KOPT-K1 (cell line): Measurements from ENCODE around the gene DMD.
"Not testable (repeated sequence)": the region's sequence is repeated elsewhere in the genome, so short reads cannot be mapped to it uniquely, and the experiment has no call there.

Experiments used
- H3K27ac ChIP-seq: fragments of 200-600 bp; sonication (generic); 2 replicates; pipeline ENCODE4 v1.5.1; 2016; ENCODE audit warnings: antibody characterized with exemption, mild to moderate bottlenecking, low read depth, low read length; ENCODE audit not compliant: poor library complexity, severe bottlenecking
- H3K36me3 ChIP-seq: fragments of 200-600 bp; sonication (generic); 2 replicates; pipeline ENCODE4 v1.5.1; 2017; ENCODE audit warnings: antibody characterized with exemption, mild to moderate bottlenecking, low read length, moderate library complexity; ENCODE audit not compliant: insufficient read depth
- H3K9me3 ChIP-seq: fragments of 200-600 bp; sonication (generic); 2 replicates; pipeline ENCODE4 v1.5.1; 2017; ENCODE audit warnings: antibody characterized with exemption, low read length, mild to moderate bottlenecking; ENCODE audit not compliant: insufficient read depth, poor library complexity, severe bottlenecking

Gene DMD

DNA sequence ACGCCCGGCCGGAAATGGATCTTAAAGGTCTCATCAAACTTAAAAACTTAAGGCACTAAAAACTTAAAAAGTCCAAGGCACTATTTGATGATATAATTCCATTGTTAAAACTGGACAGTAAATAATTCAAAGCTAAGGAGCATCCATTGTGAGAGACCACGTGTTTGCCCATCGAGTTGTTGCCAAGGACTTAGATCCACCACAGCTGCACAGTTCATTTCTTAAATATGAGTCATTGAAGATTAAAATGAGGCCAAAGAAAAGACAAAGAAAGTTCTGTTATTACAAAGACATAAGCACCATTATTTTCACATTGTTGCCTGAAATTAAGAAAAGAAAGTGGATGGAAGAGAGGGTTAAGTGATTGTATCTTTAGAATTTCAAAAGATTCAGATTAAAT, 1728.0 kb downstream of the DMD start:
- Histone ChIP-seq H3K27ac (no peak overlapping the region), H3K36me3 (no peaks in the 10 kb centered on the region), H3K9me3 (no peaks in the 10 kb centered on the region)

DNA sequence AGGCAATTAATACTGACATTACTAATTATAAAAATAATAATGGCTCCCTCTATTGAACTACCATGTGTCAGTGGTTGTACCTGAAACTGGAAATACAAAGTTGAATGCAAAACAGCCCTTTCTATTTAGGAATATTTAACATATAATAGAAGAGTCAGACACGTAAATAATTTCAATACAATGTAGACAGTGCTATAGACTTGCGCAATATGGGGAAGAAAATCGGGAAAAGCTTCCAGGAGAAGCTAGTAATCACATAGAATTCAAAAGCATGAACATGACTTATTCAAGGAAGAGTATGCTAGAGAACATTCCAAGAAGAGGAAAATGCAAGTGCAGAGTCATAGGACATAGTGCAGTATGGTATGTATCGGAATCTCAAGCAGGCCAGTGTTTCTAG, 1730.7 kb downstream of the DMD start:
- Histone ChIP-seq H3K27ac (no peak overlapping the region), H3K36me3 (no peaks in the 10 kb centered on the region), H3K9me3 (no peaks in the 10 kb centered on the region)

DNA sequence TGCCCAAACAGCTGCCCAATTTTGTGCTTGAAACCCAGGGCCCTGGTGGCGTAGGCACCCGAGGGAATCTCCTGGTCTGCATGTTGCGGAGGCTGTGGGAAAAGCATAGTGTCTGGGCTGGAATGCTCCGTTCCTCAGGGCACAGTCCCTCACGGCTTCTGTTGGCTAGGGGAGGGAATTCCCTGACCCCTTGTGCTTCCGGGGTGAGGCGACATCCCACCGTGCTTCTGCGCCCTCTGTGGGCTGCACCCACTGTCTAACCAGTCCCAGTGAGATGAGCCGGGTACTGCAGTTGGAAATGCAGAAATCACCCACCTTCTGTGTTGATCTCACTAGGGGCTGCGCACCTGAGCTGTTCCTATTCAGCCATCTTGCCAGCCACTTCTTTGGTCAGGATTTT, 1740.1 kb downstream of the DMD start:
- H3K27ac ChIP-seq, result no peak overlapping the region

DNA sequence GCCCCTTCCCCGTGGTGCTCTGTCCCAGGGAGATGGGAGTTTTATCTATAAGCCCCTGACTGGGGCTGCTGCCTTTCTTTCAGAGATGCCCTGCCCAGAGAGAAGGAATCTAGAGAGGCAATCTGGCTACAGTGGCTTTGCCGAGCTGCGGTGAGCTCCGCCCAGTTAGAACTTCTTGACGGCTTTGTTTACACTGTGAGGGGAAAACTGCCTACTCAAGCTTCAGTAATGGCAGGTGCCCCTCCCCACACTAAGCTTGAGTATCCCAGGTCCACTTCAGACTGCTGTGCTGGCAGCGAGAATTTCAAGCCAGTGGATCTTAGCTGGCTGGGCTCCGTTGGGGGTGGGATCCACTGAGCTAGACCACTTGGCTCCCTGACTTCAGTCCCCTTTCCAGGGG, 1740.6 kb downstream of the DMD start:
- H3K36me3 ChIP-seq, H3K9me3 ChIP-seq, H3K27ac ChIP-seq: not testable (repeated sequence)

More for the DNA sequence above, 1740.1 kb downstream of the DMD start:
- no peaks in the 10 kb centered on the region for H3K36me3 ChIP-seq
- no peaks in the 10 kb centered on the region for H3K9me3 ChIP-seq

DNA sequence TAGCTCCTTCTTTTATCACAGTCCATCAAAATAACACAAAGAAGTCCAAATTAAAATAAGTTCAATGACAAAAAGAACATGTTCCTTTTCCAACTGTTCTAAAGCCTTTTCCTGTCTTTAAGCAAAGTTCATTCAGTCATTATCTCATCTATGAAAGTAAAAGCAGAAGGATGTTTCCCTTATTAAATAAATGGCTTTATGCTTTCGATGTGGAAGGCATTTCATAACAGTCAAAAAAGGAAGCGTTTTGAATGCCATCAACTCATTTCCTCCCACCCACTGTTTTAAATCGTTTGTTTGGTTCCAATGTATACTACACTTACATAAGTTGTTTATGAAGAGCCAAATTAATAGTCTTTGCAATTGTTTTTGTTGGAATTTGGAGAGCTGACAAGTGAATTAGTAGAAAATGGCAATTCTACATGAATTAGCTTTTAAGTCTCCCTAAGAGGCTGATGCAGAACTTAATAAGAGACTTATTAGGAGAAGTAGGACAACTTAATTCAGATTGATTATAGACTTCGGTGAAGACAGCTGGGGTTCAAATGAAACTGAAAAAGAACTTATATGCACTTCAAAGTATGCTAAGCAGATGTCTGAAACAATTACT, 1746.9 kb downstream of the DMD start:
- H3K36me3 ChIP-seq, result no peaks in the 10 kb centered on the region
- H3K9me3 ChIP-seq, result no peaks in the 10 kb centered on the region
- H3K27ac ChIP-seq, result no peak overlapping the region

DNA sequence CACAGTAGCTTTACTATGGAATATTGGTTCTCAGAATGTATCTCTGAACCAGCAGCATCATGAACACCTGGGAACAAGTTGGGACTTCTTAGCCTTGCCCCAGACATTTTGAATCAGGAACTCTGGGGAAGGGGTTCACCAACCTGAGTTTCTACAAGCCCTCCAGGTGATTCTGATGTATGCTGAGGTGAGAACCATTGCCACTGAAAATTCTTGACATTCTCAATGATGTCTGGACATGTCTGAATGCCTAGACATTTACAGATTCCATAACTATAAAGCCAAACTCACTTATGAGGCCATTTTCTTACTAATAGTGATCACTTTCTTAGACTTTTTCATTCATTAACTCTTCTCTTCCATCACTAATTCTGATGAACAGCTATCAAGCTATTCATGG, 1750.1 kb downstream of the DMD start:
- Histone ChIP-seq H3K27ac (no peak overlapping the region), H3K9me3 (no peaks in the 10 kb centered on the region), H3K36me3 (no peaks in the 10 kb centered on the region)

DNA sequence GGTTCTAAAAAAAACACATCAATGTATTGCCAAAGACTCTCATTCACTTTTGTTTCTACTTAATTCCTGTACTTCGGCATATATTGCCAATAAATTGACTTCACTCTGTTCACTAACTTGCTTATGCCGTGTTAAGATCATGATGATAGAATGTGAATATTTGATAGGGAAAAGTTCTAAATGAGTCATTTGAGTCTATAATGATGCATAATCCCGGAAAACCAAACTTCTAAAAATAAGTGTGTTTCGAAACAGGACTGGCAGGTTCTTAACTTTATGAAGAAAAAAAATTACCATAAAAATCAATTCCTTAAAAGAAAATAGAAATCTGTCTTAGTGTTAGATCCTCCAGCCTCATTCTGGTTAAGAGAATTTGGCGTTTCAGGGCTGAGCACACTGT, 1752.0 kb downstream of the DMD start:
- Histone ChIP-seq H3K27ac (no peak overlapping the region), H3K9me3 (no peaks in the 10 kb centered on the region), H3K36me3 (no peaks in the 10 kb centered on the region)

DNA sequence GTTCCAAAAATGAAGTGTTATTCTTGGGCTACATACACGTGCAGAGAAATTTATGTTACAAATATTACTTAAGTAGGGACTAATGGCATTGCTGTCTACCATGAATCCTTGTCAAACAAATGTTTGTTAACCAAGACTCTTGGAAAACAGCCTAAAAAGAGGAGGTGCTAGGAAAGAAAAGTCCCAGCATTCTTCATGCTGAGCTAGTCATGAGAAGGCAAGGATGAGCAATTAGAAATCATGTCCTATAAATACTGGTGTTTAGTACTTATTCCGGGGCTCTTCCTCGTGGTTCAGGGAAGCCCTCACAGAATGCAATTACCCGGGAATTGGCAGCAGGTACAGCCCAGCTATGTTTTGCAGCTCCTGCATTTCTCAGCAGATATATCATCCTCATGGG, 1761.4 kb downstream of the DMD start:
- no peaks in the 10 kb centered on the region for H3K36me3 ChIP-seq
- no peaks in the 10 kb centered on the region for H3K9me3 ChIP-seq
- no peak overlapping the region for H3K27ac ChIP-seq

DNA sequence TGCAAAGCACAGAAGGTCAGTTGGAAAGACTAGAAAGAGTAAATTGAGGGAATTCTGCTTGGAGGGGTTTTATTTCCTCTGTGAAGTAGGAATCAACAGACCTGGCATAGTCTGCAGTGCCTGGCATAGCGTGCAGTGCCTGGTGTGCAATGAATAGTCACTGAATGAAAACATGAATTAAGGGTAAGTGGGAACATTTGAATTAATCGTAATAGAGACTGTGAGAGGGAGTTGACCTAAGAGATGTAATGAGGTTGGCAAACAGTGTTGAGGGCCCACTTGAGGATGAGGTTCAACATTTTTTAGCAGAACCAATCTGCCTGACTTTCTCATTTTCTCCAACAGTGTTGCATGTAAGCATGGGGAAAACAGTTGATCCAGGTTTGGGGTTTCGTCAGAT, 1762.3 kb downstream of the DMD start:
- no peaks in the 10 kb centered on the region for H3K9me3 ChIP-seq
- H3K27ac ChIP-seq, result no peak overlapping the region
- no peaks in the 10 kb centered on the region for H3K36me3 ChIP-seq

DNA sequence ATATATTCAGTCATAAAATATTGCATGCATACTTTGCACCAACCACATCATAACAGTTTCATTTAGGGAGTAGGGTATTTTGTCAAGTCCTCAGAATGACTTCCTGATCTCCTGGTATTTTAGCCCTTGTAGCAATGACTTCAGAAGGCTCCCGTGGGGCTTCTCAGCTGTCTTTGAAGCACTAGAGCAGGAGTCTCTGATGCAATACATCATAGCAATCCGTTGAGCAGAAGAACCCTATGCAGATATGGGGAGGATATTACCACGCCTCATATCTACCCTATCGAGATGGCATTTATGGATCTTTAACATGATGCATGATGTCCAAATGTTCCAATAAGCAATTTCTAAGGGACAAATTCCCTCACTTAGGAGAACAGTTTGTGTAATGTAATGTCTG, 1765.8 kb downstream of the DMD start:
- Histone ChIP-seq H3K9me3 (no peaks in the 10 kb centered on the region), H3K36me3 (no peaks in the 10 kb centered on the region), H3K27ac (no peak overlapping the region)

DNA sequence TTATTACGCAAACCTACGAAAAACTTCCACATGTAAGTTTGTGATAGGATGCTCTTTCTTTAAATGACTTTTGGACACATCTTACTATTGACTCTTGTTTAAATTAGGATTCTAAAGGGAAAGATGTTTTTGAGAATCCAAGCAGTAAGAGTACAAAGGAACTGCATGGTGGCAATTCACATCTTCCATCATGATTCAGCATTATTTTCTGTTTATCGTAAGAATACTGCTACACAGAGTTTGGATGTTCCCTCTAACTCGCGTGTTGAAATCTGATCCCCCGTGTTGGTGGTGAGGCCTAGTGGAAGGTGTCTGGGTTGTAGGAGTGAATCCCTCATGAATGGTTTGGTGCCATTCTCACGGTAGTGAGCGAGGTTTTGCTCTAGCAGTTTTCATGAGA, 1767.7 kb downstream of the DMD start:
- Histone ChIP-seq H3K9me3 (no peaks in the 10 kb centered on the region), H3K36me3 (no peaks in the 10 kb centered on the region), H3K27ac (no peak overlapping the region)

DNA sequence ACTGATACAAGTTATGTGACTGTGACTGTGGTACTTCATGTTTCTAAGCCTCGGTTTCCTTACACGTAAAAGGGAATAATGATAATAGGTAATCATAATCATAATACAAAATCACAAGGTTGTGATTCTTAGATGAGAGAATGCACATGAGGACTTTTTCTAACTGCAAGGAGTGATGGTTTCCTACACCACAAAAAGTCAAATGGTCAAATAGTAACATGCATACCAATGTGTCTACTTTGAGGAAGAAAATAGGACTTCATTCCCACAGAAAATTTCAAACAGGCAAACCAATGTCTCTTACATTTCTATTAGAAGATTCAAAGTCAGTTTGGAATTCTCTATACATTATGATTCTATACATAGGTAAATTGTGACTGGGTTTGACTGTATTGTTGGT, 1770.8 kb downstream of the DMD start:
- Histone ChIP-seq H3K36me3 (no peaks in the 10 kb centered on the region), H3K9me3 (no peaks in the 10 kb centered on the region), H3K27ac (no peak overlapping the region)

DNA sequence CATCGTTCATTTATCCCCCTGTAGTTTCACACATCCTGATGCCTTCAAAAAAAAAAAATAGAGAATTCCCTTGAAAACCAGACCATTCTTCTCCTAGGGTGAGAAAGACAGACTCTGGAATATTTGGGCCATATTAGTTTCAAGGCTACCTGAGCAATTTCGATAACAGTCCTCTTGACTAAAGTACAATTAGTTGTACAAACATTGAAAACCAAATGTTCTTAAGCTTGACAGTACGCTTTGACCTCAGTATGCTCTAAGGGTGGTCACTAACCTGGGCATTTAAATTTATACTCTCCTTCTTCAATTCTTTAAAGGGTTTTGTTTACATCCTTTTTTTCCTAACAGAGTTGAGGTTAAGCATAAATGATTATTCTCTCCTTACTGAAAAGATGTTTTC, 1774.9 kb downstream of the DMD start:
- no peaks in the 10 kb centered on the region for H3K9me3 ChIP-seq
- H3K27ac ChIP-seq, result no peak overlapping the region
- no peaks in the 10 kb centered on the region for H3K36me3 ChIP-seq

DNA sequence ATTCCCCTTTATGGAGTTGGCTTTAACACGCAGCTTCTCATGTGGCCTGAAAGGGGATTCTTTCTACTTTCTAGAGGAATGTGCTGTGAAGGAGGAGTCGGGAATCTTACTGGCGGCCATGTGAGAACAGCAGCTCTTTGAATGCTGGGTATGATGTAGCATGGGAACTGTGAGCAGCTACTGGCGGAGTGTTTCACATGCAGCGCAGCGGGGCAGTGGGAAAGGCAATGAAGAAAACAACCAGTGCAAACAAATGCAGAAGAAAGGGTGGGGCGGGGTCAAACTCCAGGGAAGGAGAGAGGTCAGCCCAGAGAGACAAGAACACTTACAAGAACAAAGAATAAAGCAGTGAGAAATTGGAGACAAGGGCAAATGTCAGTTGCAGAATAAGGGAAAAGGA, 1775.8 kb downstream of the DMD start:
- Histone ChIP-seq H3K9me3 (no peaks in the 10 kb centered on the region), H3K27ac (no peak overlapping the region), H3K36me3 (no peaks in the 10 kb centered on the region)

DNA sequence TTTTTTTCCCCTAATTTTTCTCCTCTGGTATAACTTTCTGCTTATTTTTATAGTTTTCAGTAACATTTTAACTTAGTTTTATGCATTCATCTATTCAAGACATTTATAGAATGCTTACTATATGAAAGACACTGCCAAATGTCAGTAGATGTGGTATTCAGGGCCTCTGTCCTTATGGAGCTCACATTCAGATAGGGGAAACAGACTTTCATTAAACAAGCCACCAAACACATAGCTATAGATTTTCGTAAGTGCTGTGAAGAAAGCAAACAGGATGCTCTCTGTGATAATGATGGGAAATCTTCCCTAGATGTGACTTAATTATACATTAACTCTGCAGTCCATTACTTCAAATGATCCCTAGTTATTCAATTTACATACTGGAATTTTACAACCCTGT, 1777.5 kb downstream of the DMD start:
- Histone ChIP-seq H3K9me3 (no peaks in the 10 kb centered on the region), H3K36me3 (no peaks in the 10 kb centered on the region), H3K27ac (no peak overlapping the region)

DNA sequence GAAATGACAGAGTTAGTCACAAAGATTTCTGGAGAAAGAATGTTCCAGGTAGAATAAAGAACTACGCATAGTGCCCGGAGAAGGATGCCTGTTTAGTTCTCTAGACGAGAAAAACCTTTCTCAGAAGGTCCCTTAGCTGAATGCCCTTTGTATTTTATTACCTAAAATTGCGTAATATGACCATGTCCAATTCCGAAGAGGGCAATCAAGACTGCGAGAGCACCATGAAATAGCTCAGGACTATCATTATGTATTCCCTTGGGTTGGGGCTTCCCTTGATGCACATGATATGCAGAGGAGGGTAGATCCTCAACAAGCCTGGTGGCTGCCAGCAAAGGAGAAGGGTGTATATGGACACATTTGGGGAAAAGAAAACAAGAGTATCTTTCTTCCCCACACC, 1781.4 kb downstream of the DMD start:
- no peaks in the 10 kb centered on the region for H3K9me3 ChIP-seq
- no peaks in the 10 kb centered on the region for H3K36me3 ChIP-seq
- no peak overlapping the region for H3K27ac ChIP-seq
